GM19468 (cell line): Measurements from ENCODE around the gene TMEM200C.

Experiments used
- ATAC-seq: cut with Tn5 transposase; IDR thresholded peaks from one replicate; pipeline ENCODE4 v1.9.1; 2021; ENCODE audit warnings: mild to moderate bottlenecking, moderate library complexity, moderate number of reproducible peaks; ENCODE audit not compliant: unreplicated experiment; ENCODE audit errors: extremely low read depth

TMEM200C gene

GRCh38 chr18:5895299-5895875, at the start of gene TMEM200C:
TMEM200C (minus strand) TSS chr18:5895522; CDS start chr18:5892063, 3,459 bp downstream.
- ATAC-seq: no peak

- no peak for ATAC-seq
Measured at GRCh38 chr18:5944448-5944847, 49.1 kb upstream of the TMEM200C start.

- no peak for ATAC-seq
Measured at GRCh38 chr18:5943514-5943913, 48.2 kb upstream of the TMEM200C start.

GRCh38 chr18:5942591-5942990, 47.3 kb upstream of the TMEM200C start:
- no peak for ATAC-seq

GRCh38 chr18:5941890-5942289, 46.6 kb upstream of the TMEM200C start:
- ATAC-seq: no peak

- no peak for ATAC-seq
Measured at GRCh38 chr18:5939801-5940667, 44.7 kb upstream of the TMEM200C start.

GRCh38 chr18:5937795-5938194, 42.5 kb upstream of the TMEM200C start:
- no peak for ATAC-seq

GRCh38 chr18:5937121-5937520, 41.8 kb upstream of the TMEM200C start:
- no peak for ATAC-seq

GRCh38 chr18:5930789-5931188, 35.5 kb upstream of the TMEM200C start:
- no peak for ATAC-seq

- ATAC-seq: no peak
Measured at GRCh38 chr18:5918205-5918858, 23.0 kb upstream of the TMEM200C start.

GRCh38 chr18:5914951-5915350, 19.6 kb upstream of the TMEM200C start:
- ATAC-seq: no peak

- no peak for ATAC-seq
Measured at GRCh38 chr18:5914016-5914415, 18.7 kb upstream of the TMEM200C start.

- ATAC-seq: no peak
Measured at GRCh38 chr18:5912566-5912965, 17.2 kb upstream of the TMEM200C start.

- ATAC-seq: no peak
Measured at GRCh38 chr18:5909125-5909524, 13.8 kb upstream of the TMEM200C start.

GRCh38 chr18:5903386-5903785, 8.1 kb upstream of the TMEM200C start:
- no peak for ATAC-seq

- no peak for ATAC-seq
Measured at GRCh38 chr18:5900262-5900661, 4.9 kb upstream of the TMEM200C start.

GRCh38 chr18:5899835-5900234, 4.5 kb upstream of the TMEM200C start:
- ATAC-seq: no peak

- ATAC-seq: no peak
Measured at GRCh38 chr18:5895876-5896740, 786 bp upstream of the TMEM200C start.

GRCh38 chr18:5894611-5895298, 567 bp downstream of the TMEM200C start:
- ATAC-seq: no peak
